Vagina (tissue), 2 donors: ENCODE results near the gene REXO5. TPM values are rescaled to one million over a fixed set of nuclear protein-coding genes. Genes with fewer than 3 reads are reported as not detected.
A peak's percentile ranks its signal among the peaks of the same experiment; 100 is the strongest.

Experiments used
- DNase-seq, 2 donors: peaks; one replicate each; pipeline ENCODE4 v3.0.0-alpha.2; 2017; ENCODE audit errors: extremely low spot score in 2 of 2
- H3K27ac ChIP-seq: fragments of 200-600 bp; sonication (generic); one replicate; pipeline ENCODE4 v1.5.1; 2019
- H3K27me3 ChIP-seq: fragments of 200-600 bp; sonication (generic); one replicate; pipeline ENCODE4 v1.5.1; 2019
- H3K36me3 ChIP-seq, 2 donors: fragments of 200-600 bp; sonication (generic); one replicate each; pipeline ENCODE4 v1.5.1; 2017 to 2019
- H3K4me1 ChIP-seq: fragments of 200-600 bp; sonication (generic); one replicate; pipeline ENCODE4 v1.5.1; 2019
- H3K4me3 ChIP-seq, 2 donors: fragments of 200-600 bp; sonication (generic); 1 replicate in 1 of 2; 2 replicates in 1 of 2; pipeline ENCODE4 v1.5.1; 2016 to 2019
- H3K9me3 ChIP-seq: fragments of 200-600 bp; sonication (generic); one replicate; pipeline ENCODE4 v1.5.1; 2019
- POLR2A ChIP-seq, 2 donors: fragments of 450-650 bp; IDR thresholded peaks; one replicate each; pipeline ENCODE4 v1.6.1; 2017; ENCODE audit warnings: antibody characterized with exemption in 2 of 2, mild to moderate bottlenecking in 2 of 2, moderate library complexity in 2 of 2
- POLR2AphosphoS5 ChIP-seq, 2 donors: sonication (generic); formaldehyde crosslinking; IDR thresholded peaks; one replicate each; pipeline ENCODE4 v1.9.0; 2017; ENCODE audit warnings: antibody characterized with exemption in 2 of 2, mild to moderate bottlenecking in 2 of 2, low read depth in 1 of 2; ENCODE audit not compliant: insufficient read depth in 1 of 2
- intact Hi-C: fragments of 100-400 bp; cut with DNase I; formaldehyde crosslinking; loops from one replicate; pipeline ENCODE4 v1.15.1; 2023
- total RNA-seq: library from RNA; depleted of rRNA; stranded (reverse); fragments of >200 nt; gene quantifications from one replicate; pipeline ENCODE4 v1.2.3, GENCODE V29; 2016
- TF ChIP-seq, protein P1 (sequence below), 3 experiments: fragments of 450-650 bp in 2 of 3; fragments of 200-600 bp in 1 of 3; sonication (generic) in 1 of 3; IDR thresholded peaks; one replicate each; pipeline ENCODE4 v1.5.1; 2017 to 2019; ENCODE audit warnings: antibody characterized with exemption in 3 of 3, mild to moderate bottlenecking in 2 of 3, moderate library complexity in 2 of 3

REXO5 gene
- total RNA-seq, 1 donor from 2014 or later: 3.7 TPM

DNA sequence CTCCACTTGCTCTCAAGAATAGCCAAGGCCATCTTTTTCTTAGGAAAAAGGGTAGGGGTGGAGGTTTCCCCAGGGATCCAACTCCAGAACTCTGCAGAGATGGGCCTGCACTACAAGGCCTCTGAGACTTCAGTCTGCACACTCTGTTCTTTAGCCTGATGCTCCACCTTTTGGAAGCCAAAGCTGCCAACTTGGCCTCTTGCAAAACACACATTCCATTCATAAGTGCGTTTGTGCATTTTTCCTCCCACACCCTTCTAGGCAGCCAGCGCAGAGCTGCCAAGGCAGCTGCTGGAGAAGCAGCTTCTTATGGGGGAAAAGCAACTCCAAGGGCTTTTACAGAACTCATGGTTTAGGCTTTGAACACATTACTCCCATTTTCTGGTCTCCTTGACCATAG lies 45.3 kb downstream of the REXO5 start:
- H3K4me1 ChIP-seq: peaks cover 40% of the 10 kb centered on the region

DNA sequence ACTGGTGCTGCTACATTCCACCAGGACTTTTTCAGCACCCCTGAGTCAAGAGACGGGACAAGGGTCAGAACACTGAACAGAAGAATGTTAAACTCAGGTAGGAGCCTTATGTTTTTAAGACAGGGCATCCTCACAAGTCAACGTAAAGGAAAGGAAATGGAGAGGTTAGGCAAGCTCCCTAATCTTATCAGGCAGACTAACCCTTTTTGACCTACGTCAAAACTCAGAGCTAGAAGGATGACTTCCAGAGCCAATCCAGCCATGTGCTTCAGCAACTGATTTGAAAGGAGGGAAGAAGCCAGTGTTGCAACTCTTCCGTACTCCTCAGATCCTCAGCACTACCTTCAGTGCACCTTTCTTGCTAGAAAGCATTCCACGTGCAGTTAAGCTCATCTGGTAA lies 46.8 kb downstream of the REXO5 start:
- H3K4me1 ChIP-seq: peaks cover 40% of the 10 kb centered on the region
- H3K27ac ChIP-seq: peak overlapping the region; percentile 9

More for the DNA sequence above, 45.3 kb downstream of the REXO5 start:
- Histone ChIP-seq H3K36me3 (no peaks in the 10 kb centered on the region), H3K4me3 (no peak overlapping the region), H3K27me3 (no peaks in the 10 kb centered on the region), H3K9me3 (no peaks in the 10 kb centered on the region), H3K27ac (peak overlapping the region; percentile 82)
- intact Hi-C loops: no loop called here
- peak in 1 of 2 donors; percentile 97 for DNase-seq
- TF ChIP-seq POLR2AphosphoS5 (IDR thresholded peaks at IDR 0.05; ENCODE audit: insufficient read depth in 1 of 2, low read depth in 1 of 2) (peak; percentile 54 to 95), POLR2A (IDR thresholded peaks at IDR 0.05) (no peak)
- TF ChIP-seq, protein P1, sequence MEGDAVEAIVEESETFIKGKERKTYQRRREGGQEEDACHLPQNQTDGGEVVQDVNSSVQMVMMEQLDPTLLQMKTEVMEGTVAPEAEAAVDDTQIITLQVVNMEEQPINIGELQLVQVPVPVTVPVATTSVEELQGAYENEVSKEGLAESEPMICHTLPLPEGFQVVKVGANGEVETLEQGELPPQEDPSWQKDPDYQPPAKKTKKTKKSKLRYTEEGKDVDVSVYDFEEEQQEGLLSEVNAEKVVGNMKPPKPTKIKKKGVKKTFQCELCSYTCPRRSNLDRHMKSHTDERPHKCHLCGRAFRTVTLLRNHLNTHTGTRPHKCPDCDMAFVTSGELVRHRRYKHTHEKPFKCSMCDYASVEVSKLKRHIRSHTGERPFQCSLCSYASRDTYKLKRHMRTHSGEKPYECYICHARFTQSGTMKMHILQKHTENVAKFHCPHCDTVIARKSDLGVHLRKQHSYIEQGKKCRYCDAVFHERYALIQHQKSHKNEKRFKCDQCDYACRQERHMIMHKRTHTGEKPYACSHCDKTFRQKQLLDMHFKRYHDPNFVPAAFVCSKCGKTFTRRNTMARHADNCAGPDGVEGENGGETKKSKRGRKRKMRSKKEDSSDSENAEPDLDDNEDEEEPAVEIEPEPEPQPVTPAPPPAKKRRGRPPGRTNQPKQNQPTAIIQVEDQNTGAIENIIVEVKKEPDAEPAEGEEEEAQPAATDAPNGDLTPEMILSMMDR (IDR thresholded peaks at IDR 0.05): peak in 1 of 3 experiments; percentile 16

DNA sequence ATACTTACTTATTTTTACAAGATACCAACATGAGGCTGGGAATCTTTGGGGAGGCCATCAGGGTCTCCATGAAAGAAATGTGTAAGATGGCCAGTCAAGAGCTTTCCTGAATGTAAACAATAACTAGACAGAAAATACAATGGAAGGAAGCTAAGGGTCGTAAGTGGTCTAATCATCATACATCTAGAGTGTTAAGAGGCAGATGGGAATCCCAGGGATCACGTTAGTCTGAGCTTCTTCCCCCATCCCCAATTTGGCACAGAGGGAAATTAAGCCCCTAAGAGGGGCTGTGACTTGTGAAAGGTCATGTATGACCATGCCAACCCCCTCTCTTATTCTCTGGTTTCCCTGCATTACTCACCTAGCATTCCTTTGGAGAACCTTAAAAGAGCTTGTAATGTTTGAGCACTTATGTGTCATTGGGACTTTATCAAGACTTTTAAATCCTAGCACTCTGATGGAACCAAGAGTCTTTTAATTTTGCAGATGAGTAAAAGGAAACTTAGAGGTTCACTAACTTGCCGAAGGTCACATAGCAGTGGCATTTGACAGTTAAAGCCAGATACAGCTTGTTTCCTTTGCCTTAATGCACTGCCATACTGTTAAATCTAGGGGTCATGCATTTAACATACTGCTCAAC lies 47.8 kb downstream of the REXO5 start:
- Histone ChIP-seq H3K27ac (no peak overlapping the region), H3K4me3 (no peak overlapping the region), H3K36me3 (peaks cover 0 to 2% of the 10 kb centered on the region in 2 donors), H3K4me1 (peaks cover 40% of the 10 kb centered on the region), H3K9me3 (no peaks in the 10 kb centered on the region), H3K27me3 (no peaks in the 10 kb centered on the region)
- intact Hi-C loops: no loop called here
- TF ChIP-seq POLR2A (IDR thresholded peaks at IDR 0.05) (no peak), POLR2AphosphoS5 (IDR thresholded peaks at IDR 0.05; ENCODE audit: insufficient read depth in 1 of 2, low read depth in 1 of 2) (no peak)
- TF ChIP-seq, protein P1 (IDR thresholded peaks at IDR 0.05): no peak
- no peak for DNase-seq

More for the DNA sequence above, 46.8 kb downstream of the REXO5 start:
- intact Hi-C loops: no loop called here
- Histone ChIP-seq H3K36me3 (no peaks in the 10 kb centered on the region), H3K27me3 (no peaks in the 10 kb centered on the region), H3K4me3 (no peak overlapping the region), H3K9me3 (no peaks in the 10 kb centered on the region)
- DNase-seq: no peak
- TF ChIP-seq POLR2A (IDR thresholded peaks at IDR 0.05) (no peak), POLR2AphosphoS5 (IDR thresholded peaks at IDR 0.05; ENCODE audit: insufficient read depth in 1 of 2, low read depth in 1 of 2) (no peak)

GRCh38 chr16:20854963-20855362 lies 48.6 kb downstream of the REXO5 start:
- H3K27me3 ChIP-seq: no peaks in the 10 kb centered on the region
- intact Hi-C loops: no loop called here
- H3K36me3 ChIP-seq: peaks cover 0 to 10% of the 10 kb centered on the region in 2 donors
- no peak overlapping the region for H3K4me3 ChIP-seq
- no peak overlapping the region for H3K27ac ChIP-seq
- H3K9me3 ChIP-seq: no peaks in the 10 kb centered on the region
- H3K4me1 ChIP-seq: peaks cover 38% of the 10 kb centered on the region
- no peak for DNase-seq
- no peak for TF ChIP-seq POLR2AphosphoS5 (IDR thresholded peaks at IDR 0.05; ENCODE audit: insufficient read depth in 1 of 2, low read depth in 1 of 2)
- no peak for TF ChIP-seq POLR2A (IDR thresholded peaks at IDR 0.05)
- TF ChIP-seq, protein P1 (IDR thresholded peaks at IDR 0.05): no peak

GRCh38 chr16:20857281-20857680 lies 51.0 kb downstream of the REXO5 start:
- Histone ChIP-seq H3K4me1 (peaks cover 15% of the 10 kb centered on the region), H3K4me3 (no peak overlapping the region), H3K27ac (no peak overlapping the region), H3K9me3 (no peaks in the 10 kb centered on the region), H3K36me3 (peaks cover 0 to 25% of the 10 kb centered on the region in 2 donors), H3K27me3 (no peaks in the 10 kb centered on the region)
- peak in 1 of 2 donors; percentile 44 for DNase-seq
- intact Hi-C loops: no loop called here
- TF ChIP-seq POLR2AphosphoS5 (IDR thresholded peaks at IDR 0.05; ENCODE audit: insufficient read depth in 1 of 2, low read depth in 1 of 2): no peak
- TF ChIP-seq, protein P1 (IDR thresholded peaks at IDR 0.05): no peak
- TF ChIP-seq POLR2A (IDR thresholded peaks at IDR 0.05): no peak
